Urinary bladder (tissue), 4 donors: ENCODE results near the gene ESYT2. TPM values are rescaled to one million over a fixed set of nuclear protein-coding genes. Genes with fewer than 3 reads are reported as not detected.

ENCODE experiments used
- DNase-seq: peaks from one replicate; pipeline ENCODE4 v3.0.0-alpha.2; 2015; ENCODE audit errors: extremely low spot score
- H3K27ac ChIP-seq: one replicate; pipeline ENCODE4 v1.5.1; 2013; ENCODE audit warnings: low read depth, mild to moderate bottlenecking, moderate library complexity
- H3K36me3 ChIP-seq: one replicate; pipeline ENCODE4 v1.6.1; 2013; ENCODE audit warnings: mild to moderate bottlenecking, moderate library complexity; ENCODE audit not compliant: insufficient read depth
- H3K4me1 ChIP-seq: one replicate; pipeline ENCODE4 v1.6.1; 2013; ENCODE audit warnings: mild to moderate bottlenecking, moderate library complexity; ENCODE audit not compliant: insufficient read depth
- H3K4me3 ChIP-seq: one replicate; pipeline ENCODE4 v1.5.1; 2013; ENCODE audit warnings: low read depth, low read length
- WGBS: extraction: QIAGEN DNeasy Blood & Tissue Kit; methylation state at CpG from one replicate; pipeline ENCODE4 v1.1.7; 2013; 5-methylcytosine and 5-hydroxymethylcytosine counted together
- polyA plus RNA-seq: library from polyadenylated mRNA; stranded (reverse); fragments of 200-250 nt; gene quantifications from one replicate; pipeline ENCODE4 v1.2.3, GENCODE V29; 2013
- total RNA-seq: library from RNA; depleted of rRNA; stranded (reverse); fragments of >200 nt; gene quantifications from one replicate; pipeline ENCODE4 v1.2.3, GENCODE V29; 2014
- donor health status: healthy with polysubstance abuse.
- donor health status: healthy.

The ESYT2 gene
- total and polyA plus RNA-seq, 2 donors, result 61.5 to 106 TPM

DNA sequence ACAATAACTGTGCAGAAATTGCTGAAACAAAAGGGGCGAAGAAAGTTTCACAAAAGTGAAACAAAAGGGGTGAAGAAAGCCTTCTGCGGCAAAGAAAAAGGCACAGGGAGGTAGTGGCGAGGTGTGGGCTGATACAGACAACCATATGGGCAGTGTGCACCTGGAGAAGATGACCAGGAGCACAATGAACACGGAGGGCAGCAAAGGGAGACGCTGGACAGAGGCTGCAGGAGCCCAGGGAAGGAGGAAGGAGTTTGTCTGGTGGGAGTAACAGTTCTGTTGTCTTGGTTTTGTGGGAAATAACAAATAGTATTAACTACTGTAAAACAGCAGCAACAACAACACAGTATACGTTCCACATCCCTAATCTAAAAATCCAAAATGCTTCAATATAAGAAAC lies 42.4 kb downstream of the ESYT2 start:
- Histone ChIP-seq H3K27ac (no peak overlapping the region), H3K4me1 (no peaks in the 10 kb centered on the region), H3K36me3 (no peaks in the 10 kb centered on the region), H3K4me3 (no peak overlapping the region)
- WGBS, result 72% methylated on average over 6 of the region's 6 CpGs
- no peak for DNase-seq

GRCh38 chr7:158784270-158784669 lies 45.0 kb downstream of the ESYT2 start:
- WGBS, result 67% methylated on average over 7 of the region's 7 CpGs
- H3K4me3 ChIP-seq, result no peak overlapping the region
- H3K27ac ChIP-seq, result no peak overlapping the region
- no peaks in the 10 kb centered on the region for H3K4me1 ChIP-seq
- no peaks in the 10 kb centered on the region for H3K36me3 ChIP-seq
- DNase-seq, result no peak

DNA sequence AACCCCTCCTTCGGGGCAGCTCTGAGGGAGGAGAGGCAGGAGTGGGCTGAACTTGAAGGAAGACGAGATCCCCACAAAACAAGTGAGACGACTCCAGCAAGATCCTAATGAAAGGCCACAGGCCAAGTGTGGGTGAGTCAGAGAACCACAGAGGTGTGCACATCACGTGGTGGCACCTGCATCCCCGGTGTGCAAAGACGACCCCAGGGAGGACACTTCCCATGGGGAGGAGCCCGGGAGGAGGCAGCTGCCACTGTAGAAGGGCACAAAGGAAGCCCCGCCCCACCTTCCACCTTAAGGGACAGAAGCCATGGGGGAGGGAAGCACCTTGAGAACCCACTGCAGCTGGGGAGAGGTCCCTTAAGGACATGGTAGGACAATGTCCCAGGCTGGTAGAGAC lies 45.7 kb downstream of the ESYT2 start:
- DNase-seq, result no peak
- WGBS, result 53% methylated on average over 8 of the region's 8 CpGs
- no peak overlapping the region for H3K4me3 ChIP-seq
- H3K36me3 ChIP-seq, result no peaks in the 10 kb centered on the region
- no peaks in the 10 kb centered on the region for H3K4me1 ChIP-seq
- H3K27ac ChIP-seq, result no peak overlapping the region

DNA sequence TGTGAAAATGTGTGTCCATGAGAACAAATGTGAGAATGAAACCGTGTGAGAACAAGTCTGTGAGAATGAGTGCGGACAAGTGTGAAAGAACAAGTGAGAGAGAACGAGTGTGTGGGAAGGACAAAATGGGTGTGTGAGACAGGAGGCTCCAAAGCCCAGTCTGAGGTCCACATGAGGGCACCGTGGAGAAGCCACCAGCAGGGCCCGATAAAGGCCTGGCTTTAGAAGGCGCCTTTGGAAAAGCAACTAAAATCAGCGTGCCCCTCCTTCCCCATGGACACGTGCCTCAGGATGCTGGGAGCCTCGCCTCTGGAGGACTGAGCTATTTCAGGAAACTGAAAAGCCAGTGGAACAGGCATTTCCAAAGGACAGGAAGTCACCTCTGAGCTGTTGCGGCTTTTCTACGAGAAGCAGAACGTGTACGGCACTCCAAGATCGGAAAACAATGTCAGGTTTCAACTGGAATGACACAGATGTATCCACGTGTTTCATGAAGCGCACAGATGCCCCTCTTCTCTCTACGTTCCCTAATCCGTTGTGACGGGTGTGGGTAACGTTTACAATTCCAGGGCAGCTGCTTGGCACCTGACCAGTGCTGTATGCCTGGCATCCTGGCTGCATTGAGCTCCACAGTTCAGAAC lies 46.4 kb downstream of the ESYT2 start:
- 36% methylated on average over 20 of the region's 20 CpGs for WGBS
- H3K4me3 ChIP-seq, result no peak overlapping the region
- H3K36me3 ChIP-seq, result no peaks in the 10 kb centered on the region
- no peak for DNase-seq
- no peaks in the 10 kb centered on the region for H3K4me1 ChIP-seq
- no peak overlapping the region for H3K27ac ChIP-seq

DNA sequence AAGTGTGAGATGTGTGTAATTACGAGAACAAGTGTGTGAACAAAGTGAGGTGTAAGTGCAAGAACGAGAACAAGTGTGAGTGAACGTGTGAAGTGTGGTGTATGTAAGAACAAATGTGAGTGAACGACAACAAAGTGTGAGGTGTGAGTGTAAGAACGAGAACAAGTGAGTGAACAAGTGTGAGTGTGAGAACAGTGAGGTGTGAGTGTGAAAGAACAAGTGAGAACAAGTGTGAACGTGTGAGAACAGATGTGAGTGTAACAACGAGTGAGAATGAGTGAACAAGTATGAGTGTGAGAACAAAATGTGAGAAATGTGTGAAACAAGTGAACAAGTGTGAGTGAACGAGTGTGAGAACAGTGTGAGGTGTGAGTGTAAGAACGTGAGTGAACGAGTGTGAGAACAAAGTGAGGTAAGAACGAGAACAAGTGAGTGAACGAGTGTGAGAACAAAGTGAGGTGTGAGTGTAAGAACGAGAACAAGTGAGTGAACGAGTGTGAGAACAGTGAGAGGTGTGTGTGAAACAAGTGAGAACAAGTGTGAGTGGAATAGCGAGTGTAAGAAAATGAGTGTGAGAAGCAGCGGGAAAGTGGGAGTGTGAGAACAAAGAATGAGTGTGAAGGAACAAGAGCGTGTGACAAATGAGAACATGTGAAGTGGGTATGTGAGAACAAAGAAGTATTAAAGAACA lies 47.2 kb downstream of the ESYT2 start:
- DNase-seq, result no peak
- Histone ChIP-seq H3K36me3 (no peaks in the 10 kb centered on the region), H3K4me3 (no peak overlapping the region), H3K27ac (no peak overlapping the region), H3K4me1 (no peaks in the 10 kb centered on the region)
- 85% methylated on average over 17 of the region's 17 CpGs for WGBS

GRCh38 chr7:158781217-158781973 lies 47.9 kb downstream of the ESYT2 start:
- Histone ChIP-seq H3K4me3 (no peak overlapping the region), H3K36me3 (no peaks in the 10 kb centered on the region), H3K4me1 (no peaks in the 10 kb centered on the region), H3K27ac (no peak overlapping the region)
- no peak for DNase-seq
- 96% methylated on average over 23 of the region's 23 CpGs for WGBS

DNA sequence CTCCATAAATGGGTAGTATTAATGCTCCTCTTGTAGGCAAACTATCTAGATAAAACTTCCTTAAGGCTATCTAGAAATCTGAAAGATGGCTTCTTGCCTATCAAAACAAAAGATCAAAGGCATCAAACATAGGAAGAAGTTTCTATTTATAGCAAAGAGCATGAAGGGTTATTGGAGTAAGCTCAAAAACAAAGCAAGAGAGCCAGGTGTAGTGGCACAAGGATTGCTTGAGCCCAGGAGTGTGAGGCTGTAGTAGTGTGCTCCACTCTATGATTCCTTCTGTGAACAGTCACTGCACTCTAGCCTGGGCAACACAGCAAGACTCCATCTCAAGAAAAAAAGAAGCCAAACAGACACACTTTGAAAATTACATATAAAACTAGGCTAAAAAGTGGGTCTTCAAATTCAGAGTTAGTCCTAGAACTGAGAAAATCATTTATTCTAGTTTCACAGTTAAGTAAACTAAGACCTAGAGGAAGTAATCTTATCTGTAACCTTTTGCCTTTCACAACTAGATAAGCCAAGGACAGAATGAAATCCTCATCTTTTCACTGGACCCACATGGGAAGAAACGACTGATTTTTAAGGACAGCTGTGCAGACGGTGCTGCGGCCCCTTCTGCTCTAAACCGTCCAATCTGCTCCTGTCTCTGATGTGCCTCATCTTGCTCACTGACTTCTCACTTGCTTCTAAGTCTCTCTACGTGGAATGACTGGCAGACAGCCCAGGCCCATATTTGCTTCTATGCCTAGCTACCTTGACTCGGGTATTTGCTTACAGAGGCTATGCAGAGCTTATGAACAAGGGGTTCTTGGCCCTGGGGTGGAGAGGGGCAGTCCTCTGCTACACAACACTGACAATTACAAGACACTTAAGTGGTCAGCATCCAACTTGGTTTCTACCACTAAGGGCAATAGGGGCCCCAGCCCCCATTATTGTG lies 50.0 kb downstream of the ESYT2 start:
- Histone ChIP-seq H3K36me3 (no peaks in the 10 kb centered on the region), H3K4me1 (no peaks in the 10 kb centered on the region), H3K4me3 (no peak overlapping the region), H3K27ac (no peak overlapping the region)
- no peak for DNase-seq
- 44% methylated on average over 6 of the region's 6 CpGs for WGBS

DNA sequence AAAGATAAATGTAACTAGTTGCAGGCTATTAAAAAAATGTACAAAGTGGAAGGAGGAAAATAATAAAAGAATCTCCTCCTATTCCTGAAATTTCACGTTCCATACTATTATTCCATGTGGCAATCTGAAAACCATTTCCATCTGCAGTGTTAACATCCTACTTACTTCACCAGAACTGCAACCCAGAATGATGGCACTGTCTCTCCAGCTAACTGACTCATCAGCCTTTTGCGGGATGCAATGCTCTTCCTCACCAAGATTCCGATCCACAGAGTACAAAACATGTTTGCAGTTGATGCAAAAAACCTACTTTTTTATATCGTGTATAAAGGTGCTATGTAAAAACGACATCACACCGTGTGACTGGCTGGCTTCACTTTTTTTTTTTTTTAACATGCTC lies 50.8 kb downstream of the ESYT2 start:
- 42% methylated on average over 6 of the region's 6 CpGs for WGBS
- H3K36me3 ChIP-seq, result no peaks in the 10 kb centered on the region
- no peak for DNase-seq
- no peak overlapping the region for H3K4me3 ChIP-seq
- H3K4me1 ChIP-seq, result no peaks in the 10 kb centered on the region
- H3K27ac ChIP-seq, result no peak overlapping the region

DNA sequence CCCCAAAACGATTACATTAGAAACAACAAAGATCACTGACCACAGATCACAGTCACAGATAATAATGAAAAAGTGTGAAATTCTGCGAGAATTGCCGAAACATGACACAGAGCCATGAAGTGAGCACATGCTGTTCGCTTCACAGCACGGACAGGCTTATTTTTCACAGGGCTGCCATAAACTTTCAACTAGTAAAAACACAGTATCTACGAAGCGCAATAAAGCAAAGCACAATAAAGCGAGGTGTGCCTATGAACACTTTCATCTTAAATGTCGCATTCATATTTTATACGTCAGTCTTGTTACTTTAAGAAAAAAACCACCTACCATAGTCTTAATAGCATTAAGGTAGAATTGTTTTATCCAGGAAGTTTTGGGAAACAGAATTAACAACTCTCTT lies 51.5 kb downstream of the ESYT2 start:
- H3K4me3 ChIP-seq, result no peak overlapping the region
- no peak overlapping the region for H3K27ac ChIP-seq
- no peaks in the 10 kb centered on the region for H3K36me3 ChIP-seq
- no peak for DNase-seq
- WGBS, result 86% methylated on average over 10 of the region's 10 CpGs
- H3K4me1 ChIP-seq, result no peaks in the 10 kb centered on the region

- no peak overlapping the region for H3K27ac ChIP-seq
- WGBS, result 67% methylated on average over 3 of the region's 3 CpGs
- no peaks in the 10 kb centered on the region for H3K36me3 ChIP-seq
These were observed 52.8 kb downstream of the ESYT2 start for GRCh38 chr7:158776474-158776873.

GRCh38 chr7:158774952-158775351 lies 54.4 kb downstream of the ESYT2 start:
- DNase-seq, result no peak
- no peaks in the 10 kb centered on the region for H3K36me3 ChIP-seq
- 96% methylated on average over 5 of the region's 5 CpGs for WGBS
- no peak overlapping the region for H3K4me3 ChIP-seq
- H3K4me1 ChIP-seq, result no peaks in the 10 kb centered on the region
- no peak overlapping the region for H3K27ac ChIP-seq

More at GRCh38 chr7:158776474-158776873, 52.8 kb downstream of the ESYT2 start:
- no peak for DNase-seq
- Histone ChIP-seq H3K4me3 (no peak overlapping the region), H3K4me1 (no peaks in the 10 kb centered on the region)

DNA sequence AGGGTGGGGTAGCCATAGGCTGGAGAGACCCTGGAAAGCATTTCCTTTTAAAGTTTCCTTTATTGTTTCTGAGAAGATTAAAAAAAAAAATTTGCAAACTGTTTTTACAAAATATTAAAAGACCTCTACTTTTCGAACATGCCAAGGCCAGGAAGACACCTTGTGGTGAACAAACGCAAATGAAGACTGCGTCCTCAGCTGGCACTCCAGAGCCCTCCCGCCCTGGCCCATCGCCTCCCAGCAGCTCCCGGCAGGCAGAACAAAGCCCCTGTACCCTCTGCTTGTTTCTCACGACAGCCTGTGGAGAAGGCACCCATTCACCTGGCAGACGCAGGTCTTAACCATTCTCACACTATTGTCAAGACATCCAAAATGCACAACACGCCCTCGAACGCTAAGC lies 56.4 kb downstream of the ESYT2 start:
- no peaks in the 10 kb centered on the region for H3K4me1 ChIP-seq
- no peak for DNase-seq
- 90% methylated on average over 11 of the region's 11 CpGs for whole genome bisulfite sequencing
- H3K27ac ChIP-seq, result no peak overlapping the region
- H3K36me3 ChIP-seq, result no peaks in the 10 kb centered on the region
- H3K4me3 ChIP-seq, result no peak overlapping the region

GRCh38 chr7:158771213-158771834 lies 58.0 kb downstream of the ESYT2 start:
- H3K27ac ChIP-seq, result no peak overlapping the region
- H3K36me3 ChIP-seq, result no peaks in the 10 kb centered on the region
- WGBS, result 90% methylated on average over 16 of the region's 16 CpGs
- DNase-seq, result no peak
- no peaks in the 10 kb centered on the region for H3K4me1 ChIP-seq
- H3K4me3 ChIP-seq, result no peak overlapping the region
